Colon (tissue), 2 donors: ENCODE data around the gene SLC35E1.

ENCODE experiments used
- FAIRE-seq: peaks from 2 replicates; lab custom pipeline; 2012; peaks lifted over from hg19 to GRCh38; lab: Jason Lieb, UNC
- donor health status: control.
- donor health status: control.

The SLC35E1 gene

GRCh38 chr19:16596399-16596798, 24.2 kb upstream of the SLC35E1 start:
- FAIRE-seq, result no peak

- FAIRE-seq, result no peak
Measured at GRCh38 chr19:16595097-16595496, 22.9 kb upstream of the SLC35E1 start.

GRCh38 chr19:16594681-16595091, 22.5 kb upstream of the SLC35E1 start:
- FAIRE-seq, result no peak

GRCh38 chr19:16594131-16594586, 21.9 kb upstream of the SLC35E1 start:
- FAIRE-seq, result no peak

- FAIRE-seq, result no peak
Measured at GRCh38 chr19:16593181-16593580, 21.0 kb upstream of the SLC35E1 start.

- no peak for FAIRE-seq
Measured at GRCh38 chr19:16591803-16592556, 19.8 kb upstream of the SLC35E1 start.

GRCh38 chr19:16590876-16591802, 18.9 kb upstream of the SLC35E1 start:
- no peak for FAIRE-seq

- FAIRE-seq, result no peak
Measured at GRCh38 chr19:16589917-16590316, 17.7 kb upstream of the SLC35E1 start.

- FAIRE-seq, result no peak
Measured at GRCh38 chr19:16588824-16589577, 16.8 kb upstream of the SLC35E1 start.

GRCh38 chr19:16587833-16588823, 15.9 kb upstream of the SLC35E1 start:
- FAIRE-seq, result no peak

GRCh38 chr19:16586991-16587832, 15.0 kb upstream of the SLC35E1 start:
- FAIRE-seq, result no peak

- no peak for FAIRE-seq
Measured at GRCh38 chr19:16586477-16586871, 14.3 kb upstream of the SLC35E1 start.

- FAIRE-seq, result no peak
Measured at GRCh38 chr19:16585808-16586476, 13.7 kb upstream of the SLC35E1 start.

GRCh38 chr19:16585094-16585801, 13.0 kb upstream of the SLC35E1 start:
- FAIRE-seq, result no peak

GRCh38 chr19:16584248-16585093, 12.3 kb upstream of the SLC35E1 start:
- FAIRE-seq, result no peak

- FAIRE-seq, result no peak
Measured at GRCh38 chr19:16582486-16583261, 10.5 kb upstream of the SLC35E1 start.

GRCh38 chr19:16581971-16582343, 9.7 kb upstream of the SLC35E1 start:
- FAIRE-seq, result no peak
